ENCODE data around the gene DUSP10. TPM values are rescaled to one million over a fixed set of nuclear protein-coding genes. Genes with fewer than 3 reads are reported as not detected.

Gene DUSP10
- total RNA-seq, 1 experiment from 2014 or later = 2.0 TPM

GRCh38 chr1:221747839-221748238, 6.0 kb upstream of the DUSP10 start:
- no peaks in the 10 kb centered on the region for H3K4me1 Mint-ChIP-seq (ENCODE audit: low read depth, unreplicated experiment)
- no peak for TF ChIP-seq CTCF (IDR thresholded peaks at IDR 0.05; ENCODE audit: insufficient read depth in 1 of 2, low read depth in 1 of 2, low read length in 1 of 2, severe bottlenecking in 1 of 2, unreplicated experiment in 1 of 2)
- Histone ChIP-seq H3K36me3 (ENCODE audit: control insufficient read depth, insufficient read depth, low read length) (no peaks in the 10 kb centered on the region), H3K27me3 (replicated peaks; ENCODE audit: control insufficient read depth, insufficient read depth, low read length) (no peaks in the 10 kb centered on the region), H3K4me1 (0 out of 2 replicates have a peak, but pooled peaks cover 7% of the 10 kb centered on the region), H3K9me3 (no peaks in the 10 kb centered on the region), H3K4me3 (ENCODE audit: low read depth, low read length) (no peak overlapping the region)
- intact Hi-C loops (cut with micrococcal nuclease; ENCODE audit: unreplicated experiment) = loop anchor here (10.0 kb wide), 2 partner anchors 247 to 707 kb away; no protein-coding TSS in a partner anchor
- BruUV-seq (replicated peaks) = no TSS peak
- CTCF ChIA-PET = no interaction called here
- DNase-seq = no peak
- H3K27ac Mint-ChIP-seq (ENCODE audit: unreplicated experiment) = no peak overlapping the region
- H3K9me3 Mint-ChIP-seq (ENCODE audit: unreplicated experiment) = no peaks in the 10 kb centered on the region
- no peaks in the 10 kb centered on the region for H3K36me3 Mint-ChIP-seq (ENCODE audit: insufficient read depth, unreplicated experiment)
- POLR2A ChIA-PET = no interaction called here
- no peak overlapping the region for H3K4me3 Mint-ChIP-seq (ENCODE audit: unreplicated experiment)
- H3K27me3 Mint-ChIP-seq (ENCODE audit: insufficient read depth, unreplicated experiment) = peaks cover 5% of the 10 kb centered on the region

- Histone ChIP-seq H3K36me3 (ENCODE audit: control insufficient read depth, insufficient read depth, low read length) (no peaks in the 10 kb centered on the region), H3K4me1 (0 out of 2 replicates have a peak, but pooled peaks cover 7% of the 10 kb centered on the region), H3K9me3 (no peaks in the 10 kb centered on the region), H3K27me3 (replicated peaks; ENCODE audit: control insufficient read depth, insufficient read depth, low read length) (no peaks in the 10 kb centered on the region), H3K4me3 (ENCODE audit: low read depth, low read length) (peak overlapping the region; percentile 68)
- no peaks in the 10 kb centered on the region for H3K9me3 Mint-ChIP-seq (ENCODE audit: unreplicated experiment)
- H3K4me1 Mint-ChIP-seq (ENCODE audit: low read depth, unreplicated experiment) = no peaks in the 10 kb centered on the region
- H3K27ac Mint-ChIP-seq (ENCODE audit: unreplicated experiment) = no peak overlapping the region
- DNase-seq = no peak
- BruUV-seq (replicated peaks) = TSS peak; percentile 73
- intact Hi-C loops (cut with micrococcal nuclease; ENCODE audit: unreplicated experiment) = loop anchor here (2.0 to 10.0 kb wide), 5 partner anchors 76 to 711 kb away; no protein-coding TSS in a partner anchor
- no peak overlapping the region for H3K4me3 Mint-ChIP-seq (ENCODE audit: unreplicated experiment)
- peaks cover 2% of the 10 kb centered on the region for H3K27me3 Mint-ChIP-seq (ENCODE audit: insufficient read depth, unreplicated experiment)
- ChIA-PET POLR2A (no interaction called here), CTCF (interaction anchor here (0.6 to 0.7 kb wide), 2 partner anchors 103 to 228 kb away, joined by 3 read pairs; no protein-coding TSS in a partner anchor)
- H3K36me3 Mint-ChIP-seq (ENCODE audit: insufficient read depth, unreplicated experiment) = no peaks in the 10 kb centered on the region
- TF ChIP-seq CTCF (IDR thresholded peaks at IDR 0.05; ENCODE audit: insufficient read depth in 1 of 2, low read depth in 1 of 2, low read length in 1 of 2, severe bottlenecking in 1 of 2, unreplicated experiment in 1 of 2) = no peak
Measured at GRCh38 chr1:221743416-221744208, 1.7 kb upstream of the DUSP10 start.

GRCh38 chr1:221742555-221743415, 896 bp upstream of the DUSP10 start:
- Mint-ChIP-seq H3K9me3 (ENCODE audit: unreplicated experiment) (no peaks in the 10 kb centered on the region), H3K4me1 (ENCODE audit: low read depth, unreplicated experiment) (no peaks in the 10 kb centered on the region), H3K36me3 (ENCODE audit: insufficient read depth, unreplicated experiment) (no peaks in the 10 kb centered on the region), H3K27ac (ENCODE audit: unreplicated experiment) (no peak overlapping the region), H3K27me3 (ENCODE audit: insufficient read depth, unreplicated experiment) (no peaks in the 10 kb centered on the region), H3K4me3 (ENCODE audit: unreplicated experiment) (no peak overlapping the region)
- Histone ChIP-seq H3K9me3 (no peaks in the 10 kb centered on the region), H3K36me3 (ENCODE audit: control insufficient read depth, insufficient read depth, low read length) (no peaks in the 10 kb centered on the region), H3K4me3 (ENCODE audit: low read depth, low read length) (peak overlapping the region; percentile 68), H3K4me1 (0 out of 2 replicates have a peak, but pooled peaks cover 7% of the 10 kb centered on the region), H3K27me3 (replicated peaks; ENCODE audit: control insufficient read depth, insufficient read depth, low read length) (no peaks in the 10 kb centered on the region)
- ChIA-PET CTCF (interaction anchor here (0.6 to 0.8 kb wide), 3 partner anchors 32 to 229 kb away, joined by 3 to 4 read pairs (median 3); no protein-coding TSS in a partner anchor), POLR2A (interaction anchor here (1.5 kb wide), 1 partner anchor 27 kb away, joined by 6 read pairs; no protein-coding TSS in a partner anchor)
- BruUV-seq (replicated peaks) = no TSS peak
- DNase-seq = peak; percentile 76 to 83
- intact Hi-C loops (cut with micrococcal nuclease; ENCODE audit: unreplicated experiment) = loop anchor here (1.0 to 10.0 kb wide), 6 partner anchors 24 to 712 kb away; no protein-coding TSS in a partner anchor
- TF ChIP-seq CTCF (IDR thresholded peaks at IDR 0.05; ENCODE audit: insufficient read depth in 1 of 2, low read depth in 1 of 2, low read length in 1 of 2, severe bottlenecking in 1 of 2, unreplicated experiment in 1 of 2) = peak in 1 of 2 experiments; percentile 16

Measured in Caco-2 (cell line).